Glutamatergic neuron (in vitro differentiated cells): ENCODE data around the gene KANTR. TPM values are rescaled to one million over a fixed set of nuclear protein-coding genes. Genes with fewer than 3 reads are reported as not detected.

Experiments used
- DNase-seq: peaks from one replicate; pipeline ENCODE4 v3.0.0; 2022
- H3K27ac Mint-ChIP-seq: one replicate; pipeline ENCODE4 v1.8.0; 2020; ENCODE audit warnings: mild to moderate bottlenecking, mixed read lengths, inconsistent platforms; ENCODE audit not compliant: unreplicated experiment
- H3K27me3 Mint-ChIP-seq: one replicate; pipeline ENCODE4 v1.8.0; 2020; ENCODE audit warnings: mild to moderate bottlenecking, moderate library complexity, mixed read lengths, inconsistent platforms; ENCODE audit not compliant: unreplicated experiment
- H3K36me3 Mint-ChIP-seq: one replicate; pipeline ENCODE4 v1.8.0; 2020; ENCODE audit warnings: mild to moderate bottlenecking, mixed read lengths, inconsistent platforms; ENCODE audit not compliant: unreplicated experiment
- H3K4me1 Mint-ChIP-seq: one replicate; pipeline ENCODE4 v1.8.0; 2020; ENCODE audit warnings: mild to moderate bottlenecking, low read depth, mixed read lengths, inconsistent platforms; ENCODE audit not compliant: unreplicated experiment
- H3K4me3 Mint-ChIP-seq: one replicate; pipeline ENCODE4 v1.8.0; 2020; ENCODE audit warnings: mild to moderate bottlenecking, mixed read lengths, inconsistent platforms; ENCODE audit not compliant: unreplicated experiment
- H3K9me3 Mint-ChIP-seq: one replicate; pipeline ENCODE4 v1.8.0; 2020; ENCODE audit warnings: mild to moderate bottlenecking, moderate library complexity, mixed read lengths, inconsistent platforms; ENCODE audit not compliant: unreplicated experiment
- CTCF ChIP-seq: fragments of 200-600 bp; sonication (generic); IDR thresholded peaks from one replicate; pipeline ENCODE4 v1.5.0; 2021; ENCODE audit not compliant: partially characterized antibody, unreplicated experiment
- long read RNA-seq: library from polyadenylated mRNA; unstranded; transcript quantifications from one replicate; pipeline ENCODE4 v2.0.0, GENCODE V29; 2020; ENCODE audit not compliant: unreplicated experiment
- total RNA-seq: library from RNA; stranded (reverse); fragmentation: NEBNext Ultra II Directional; extraction: Animal tissue kit (Norgen Biotek cat#: 25700); gene quantifications from one replicate; pipeline ENCODE4 v1.2.1, GENCODE V29; 2021; ENCODE audit not compliant: unreplicated experiment

Gene KANTR
- 20.0 TPM for total RNA-seq
- long read RNA-seq, partial matches to known transcripts = 0 of 1 reads
- long read RNA-seq, other reads (novel, unspliced or antisense) = 1 of 1 reads

- peaks cover 4% of the 10 kb centered on the region for H3K4me1 Mint-ChIP-seq
- peak within 1 kb of the TSS; percentile 95 for H3K4me3 Mint-ChIP-seq
- H3K9me3 Mint-ChIP-seq = peaks cover 2% of the 10 kb centered on the region
- peaks cover 1% of the 10 kb centered on the region for H3K27me3 Mint-ChIP-seq
- H3K27ac Mint-ChIP-seq = peak within 1 kb of the TSS; percentile 81
- H3K36me3 Mint-ChIP-seq = no peaks in the 10 kb centered on the region
- DNase-seq = peak; percentile 79
- no peak for TF ChIP-seq CTCF
Measured at GRCh38 chrX:53093748-53094581, at the start of gene KANTR. KANTR (plus strand) TSS chrX:53094142; CDS start chrX:53124273, 30,131 bp downstream.

GRCh38 chrX:53044995-53045394, 48.9 kb upstream of the KANTR start:
- no peak overlapping the region for H3K4me3 Mint-ChIP-seq

GRCh38 chrX:53047228-53047627, 46.7 kb upstream of the KANTR start:
- Mint-ChIP-seq H3K4me3 (peak overlapping the region; percentile 75), H3K27me3 (peaks cover 2% of the 10 kb centered on the region), H3K36me3 (no peaks in the 10 kb centered on the region), H3K9me3 (peaks cover 2% of the 10 kb centered on the region), H3K27ac (peak overlapping the region; percentile 96), H3K4me1 (peaks cover 7% of the 10 kb centered on the region)
- peak; percentile 17 for DNase-seq
- peak; percentile 48 for TF ChIP-seq CTCF

More at GRCh38 chrX:53044995-53045394, 48.9 kb upstream of the KANTR start:
- no peak for TF ChIP-seq CTCF
- no peak for DNase-seq
- peaks cover 2% of the 10 kb centered on the region for H3K27me3 Mint-ChIP-seq
- H3K36me3 Mint-ChIP-seq = no peaks in the 10 kb centered on the region
- H3K4me1 Mint-ChIP-seq = peaks cover 7% of the 10 kb centered on the region
- no peak overlapping the region for H3K27ac Mint-ChIP-seq
- peaks cover 2% of the 10 kb centered on the region for H3K9me3 Mint-ChIP-seq

GRCh38 chrX:53048169-53049126, 45.5 kb upstream of the KANTR start, which contains the start of gene GPR173:
GPR173 (plus strand) TSS chrX:53048789; CDS start chrX:53076622, 27,833 bp downstream.
- Mint-ChIP-seq H3K27ac (peak within 1 kb of the TSS; percentile 99), H3K4me1 (peaks cover 7% of the 10 kb centered on the region), H3K9me3 (peaks cover 2% of the 10 kb centered on the region), H3K4me3 (peak within 1 kb of the TSS; percentile 82), H3K36me3 (no peaks in the 10 kb centered on the region), H3K27me3 (no peaks in the 10 kb centered on the region)
- DNase-seq = peak; percentile 74
- no peak for TF ChIP-seq CTCF
